ENCODE measurements around the gene CRY2.
A peak's percentile ranks its signal among the peaks of the same experiment; 100 is the strongest.
"Not testable (repeated sequence)": the region's sequence is repeated elsewhere in the genome, so short reads cannot be mapped to it uniquely, and the experiment has no call there.

Gene CRY2

GRCh38 chr11:45818961-45819605 is 28.2 kb upstream of the CRY2 start:
- DNase-seq (ENCODE audit: low read depth): no peak
- TF ChIP-seq POLR2A (IDR thresholded peaks at IDR 0.05; ENCODE audit: extremely low read depth, insufficient read length) (no peak), MYC (IDR thresholded peaks at IDR 0.05; ENCODE audit: low read depth, low read length) (no peak), MAX (IDR thresholded peaks at IDR 0.05; ENCODE audit: low read depth, low read length) (no peak)
- TF ChIP-seq, protein P1, sequence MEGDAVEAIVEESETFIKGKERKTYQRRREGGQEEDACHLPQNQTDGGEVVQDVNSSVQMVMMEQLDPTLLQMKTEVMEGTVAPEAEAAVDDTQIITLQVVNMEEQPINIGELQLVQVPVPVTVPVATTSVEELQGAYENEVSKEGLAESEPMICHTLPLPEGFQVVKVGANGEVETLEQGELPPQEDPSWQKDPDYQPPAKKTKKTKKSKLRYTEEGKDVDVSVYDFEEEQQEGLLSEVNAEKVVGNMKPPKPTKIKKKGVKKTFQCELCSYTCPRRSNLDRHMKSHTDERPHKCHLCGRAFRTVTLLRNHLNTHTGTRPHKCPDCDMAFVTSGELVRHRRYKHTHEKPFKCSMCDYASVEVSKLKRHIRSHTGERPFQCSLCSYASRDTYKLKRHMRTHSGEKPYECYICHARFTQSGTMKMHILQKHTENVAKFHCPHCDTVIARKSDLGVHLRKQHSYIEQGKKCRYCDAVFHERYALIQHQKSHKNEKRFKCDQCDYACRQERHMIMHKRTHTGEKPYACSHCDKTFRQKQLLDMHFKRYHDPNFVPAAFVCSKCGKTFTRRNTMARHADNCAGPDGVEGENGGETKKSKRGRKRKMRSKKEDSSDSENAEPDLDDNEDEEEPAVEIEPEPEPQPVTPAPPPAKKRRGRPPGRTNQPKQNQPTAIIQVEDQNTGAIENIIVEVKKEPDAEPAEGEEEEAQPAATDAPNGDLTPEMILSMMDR (IDR thresholded peaks at IDR 0.05; ENCODE audit: low read depth, low read length): no peak
- H3K4me3 ChIP-seq (ENCODE audit: low read depth, low read length): no peak overlapping the region

- DNase-seq (ENCODE audit: low read depth): no peak
- TF ChIP-seq MAX (IDR thresholded peaks at IDR 0.05; ENCODE audit: low read depth, low read length) (no peak), MYC (IDR thresholded peaks at IDR 0.05; ENCODE audit: low read depth, low read length) (no peak), POLR2A (IDR thresholded peaks at IDR 0.05; ENCODE audit: extremely low read depth, insufficient read length) (no peak)
- TF ChIP-seq, protein P1 (IDR thresholded peaks at IDR 0.05; ENCODE audit: low read depth, low read length): no peak
Measured at GRCh38 chr11:45820211-45820857, 26.9 kb upstream of the CRY2 start.

DNA sequence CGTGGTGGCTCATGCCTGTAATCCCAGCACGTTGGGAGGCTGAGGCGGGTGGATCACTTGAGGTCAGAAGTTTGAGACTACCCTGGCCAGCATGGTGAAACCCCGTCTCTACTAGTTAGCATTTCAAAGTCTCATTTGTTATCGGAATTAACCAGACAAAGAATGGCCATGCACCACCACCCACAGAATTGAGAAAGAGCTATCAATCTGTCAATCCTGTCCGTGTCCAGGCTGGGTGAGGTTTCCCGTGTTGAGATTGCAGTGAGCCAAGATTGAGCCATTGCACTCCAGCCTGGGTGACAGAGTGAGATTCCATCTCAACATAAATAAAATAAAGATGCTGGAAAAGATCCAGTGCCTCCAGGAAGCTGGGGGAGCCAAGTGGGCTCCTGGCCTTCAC is 20.8 kb upstream of the CRY2 start:
- not testable (repeated sequence) for H3K4me3 ChIP-seq (ENCODE audit: low read depth, low read length)
- DNase-seq (ENCODE audit: low read depth): peak; percentile 27

More at GRCh38 chr11:45820211-45820857, 26.9 kb upstream of the CRY2 start:
- no peak overlapping the region for H3K4me3 ChIP-seq (ENCODE audit: low read depth, low read length)

- H3K4me3 ChIP-seq (ENCODE audit: low read depth, low read length): no peak overlapping the region
- TF ChIP-seq MAX (IDR thresholded peaks at IDR 0.05; ENCODE audit: low read depth, low read length): no peak
- TF ChIP-seq MYC (IDR thresholded peaks at IDR 0.05; ENCODE audit: low read depth, low read length): no peak
- TF ChIP-seq, protein P1 (IDR thresholded peaks at IDR 0.05; ENCODE audit: low read depth, low read length): no peak
- no peak for DNase-seq (ENCODE audit: low read depth)
Measured at GRCh38 chr11:45827123-45827522, 20.2 kb upstream of the CRY2 start.

DNA sequence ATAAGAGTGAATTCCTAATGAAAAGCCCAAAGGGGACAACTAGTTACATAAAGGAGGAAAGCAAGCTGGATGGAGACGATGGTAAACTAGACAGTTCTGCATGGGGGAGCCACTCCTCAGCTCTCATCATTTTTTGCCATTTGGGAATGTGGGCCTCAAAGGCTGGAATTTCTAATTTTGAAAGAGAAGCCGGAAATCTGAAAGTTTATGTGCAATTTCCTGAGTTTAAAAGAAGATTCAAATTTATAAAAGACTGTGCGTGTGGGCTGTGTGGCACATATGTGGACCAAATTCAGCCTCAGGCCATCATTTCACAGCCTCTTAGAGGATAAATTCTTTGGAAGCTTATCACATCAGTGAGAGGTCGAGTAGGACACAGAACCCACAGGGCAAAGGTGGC is 18.3 kb upstream of the CRY2 start:
- no peak overlapping the region for H3K4me3 ChIP-seq (ENCODE audit: low read depth, low read length)
- TF ChIP-seq MYC (IDR thresholded peaks at IDR 0.05; ENCODE audit: low read depth, low read length) (no peak), MAX (IDR thresholded peaks at IDR 0.05; ENCODE audit: low read depth, low read length) (no peak), POLR2A (IDR thresholded peaks at IDR 0.05; ENCODE audit: extremely low read depth, insufficient read length) (no peak)
- TF ChIP-seq, protein P1 (IDR thresholded peaks at IDR 0.05; ENCODE audit: low read depth, low read length): no peak

GRCh38 chr11:45830596-45830995 is 16.7 kb upstream of the CRY2 start:
- DNase-seq (ENCODE audit: low read depth): no peak
- no peak for TF ChIP-seq MAX (IDR thresholded peaks at IDR 0.05; ENCODE audit: low read depth, low read length)
- no peak for TF ChIP-seq MYC (IDR thresholded peaks at IDR 0.05; ENCODE audit: low read depth, low read length)
- TF ChIP-seq, protein P1 (IDR thresholded peaks at IDR 0.05; ENCODE audit: low read depth, low read length): no peak
- TF ChIP-seq POLR2A (IDR thresholded peaks at IDR 0.05; ENCODE audit: extremely low read depth, insufficient read length): no peak

More for the DNA sequence above, 18.3 kb upstream of the CRY2 start:
- no peak for DNase-seq (ENCODE audit: low read depth)

More at GRCh38 chr11:45830596-45830995, 16.7 kb upstream of the CRY2 start:
- no peak overlapping the region for H3K4me3 ChIP-seq (ENCODE audit: low read depth, low read length)
